ES-I3 (cell line): ENCODE data around the gene CHST8.

Experiments used
- H3K36me3 ChIP-seq: 2 replicates; pipeline ENCODE4 v1.6.1; 2013; ENCODE audit warnings: mild to moderate bottlenecking, low read length, control low read depth, moderate library complexity; ENCODE audit not compliant: insufficient read depth
- H3K4me1 ChIP-seq: 2 replicates; pipeline ENCODE4 v1.6.1; 2013; ENCODE audit warnings: mild to moderate bottlenecking, control low read depth, low read length; ENCODE audit not compliant: insufficient read depth
- H3K9ac ChIP-seq: 2 replicates; pipeline ENCODE4 v1.6.1; 2013; ENCODE audit warnings: low read depth, mild to moderate bottlenecking, low read length, moderate library complexity
- H3K9me3 ChIP-seq: 2 replicates; pipeline ENCODE4 v1.6.1; 2013; ENCODE audit warnings: mild to moderate bottlenecking, low read length, moderate library complexity; ENCODE audit not compliant: control insufficient read depth, insufficient read depth

The CHST8 gene

DNA sequence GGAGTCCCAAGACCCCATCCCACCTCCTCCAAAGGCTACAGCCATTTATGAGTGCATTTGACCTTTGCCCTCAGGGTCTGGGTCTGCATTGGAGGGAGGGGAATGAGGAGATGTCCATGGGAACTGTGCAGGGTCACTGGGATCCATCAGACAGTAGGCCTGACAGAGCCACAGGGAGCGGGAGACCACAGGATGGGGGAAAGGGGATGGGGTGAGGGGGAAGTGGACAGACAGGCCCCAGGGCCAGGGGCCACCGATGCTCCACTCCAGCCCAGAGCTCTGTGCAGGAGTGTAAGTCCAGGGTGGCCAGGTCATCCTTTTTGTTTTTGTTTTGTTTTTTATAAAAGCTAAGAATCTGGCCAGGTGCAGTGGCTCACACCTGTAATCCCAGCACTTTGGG lies 82.5 kb downstream of the CHST8 start:
- Histone ChIP-seq H3K9ac (no peak overlapping the region), H3K36me3 (no peaks in the 10 kb centered on the region), H3K4me1 (peaks cover 4% of the 10 kb centered on the region; the same call in 1 of the 2 replicates)

DNA sequence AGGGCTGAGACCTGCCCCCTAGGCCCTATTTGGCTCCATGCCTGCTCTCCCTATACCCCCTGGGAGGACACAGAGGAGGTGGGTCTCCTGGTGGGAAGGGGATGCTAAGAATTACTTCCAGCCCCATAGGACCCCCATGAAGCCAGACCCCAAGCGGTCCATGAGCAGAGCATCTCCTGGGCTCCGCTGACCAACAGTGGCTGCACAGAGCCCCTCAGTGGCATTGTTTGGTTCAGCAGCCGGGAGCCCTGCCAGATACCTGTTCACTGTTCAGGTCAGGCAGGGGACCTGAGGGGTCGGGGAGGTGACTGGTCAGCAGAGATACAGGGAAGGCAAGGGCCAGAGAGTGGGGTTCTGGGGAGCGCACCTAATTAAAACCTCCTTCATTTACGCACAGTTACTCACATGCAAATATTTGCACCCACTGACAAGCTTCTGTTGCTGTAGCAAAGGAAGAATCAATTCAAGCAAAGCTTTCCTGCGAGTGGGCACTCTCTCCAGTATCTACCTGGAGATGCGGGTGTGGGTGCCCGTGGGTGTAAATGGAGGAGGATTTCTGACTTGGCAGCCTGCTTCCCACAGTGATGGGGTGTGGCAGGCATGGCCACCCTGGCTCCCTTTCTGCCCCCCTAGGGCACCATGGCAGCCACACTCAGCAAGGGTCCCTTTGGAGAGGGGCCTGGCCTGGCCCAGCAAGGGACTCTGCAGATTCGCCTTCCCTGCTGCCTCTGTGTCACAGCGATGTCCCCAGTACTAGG lies 83.5 kb downstream of the CHST8 start:
- 0 out of 2 replicates have a peak, but pooled peaks cover 3% of the 10 kb centered on the region for H3K9me3 ChIP-seq
- peaks cover 4% of the 10 kb centered on the region; the same call in 1 of the 2 replicates for H3K4me1 ChIP-seq
- H3K36me3 ChIP-seq, result no peaks in the 10 kb centered on the region

More for the DNA sequence above, 82.5 kb downstream of the CHST8 start:
- no peaks in the 10 kb centered on the region for H3K9me3 ChIP-seq

DNA sequence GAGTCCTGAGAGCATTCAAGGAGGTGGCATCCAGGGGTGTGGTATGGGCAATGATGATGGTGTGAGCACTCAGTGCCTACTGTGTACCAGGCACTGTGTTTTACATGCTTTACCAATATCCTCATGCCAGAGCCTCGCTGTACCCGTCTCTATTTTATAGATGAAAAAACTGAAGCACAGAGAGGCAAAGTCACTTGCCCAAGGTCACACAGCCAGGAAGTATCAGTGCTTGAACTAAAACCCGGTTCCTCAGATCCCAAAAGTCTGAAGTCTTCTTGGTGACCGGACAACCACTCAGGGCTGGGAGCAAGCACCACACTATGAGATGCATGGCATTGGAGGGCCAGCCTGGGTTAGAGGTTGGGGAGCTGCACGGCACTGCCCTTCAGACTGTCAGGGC lies 84.1 kb downstream of the CHST8 start:
- H3K4me1 ChIP-seq, result peaks cover 4% of the 10 kb centered on the region; the same call in 1 of the 2 replicates
- no peak overlapping the region for H3K9ac ChIP-seq
- H3K9me3 ChIP-seq, result 0 out of 2 replicates have a peak, but pooled peaks cover 3% of the 10 kb centered on the region
- no peaks in the 10 kb centered on the region for H3K36me3 ChIP-seq

More for the DNA sequence above, 83.5 kb downstream of the CHST8 start:
- no peak overlapping the region for H3K9ac ChIP-seq

DNA sequence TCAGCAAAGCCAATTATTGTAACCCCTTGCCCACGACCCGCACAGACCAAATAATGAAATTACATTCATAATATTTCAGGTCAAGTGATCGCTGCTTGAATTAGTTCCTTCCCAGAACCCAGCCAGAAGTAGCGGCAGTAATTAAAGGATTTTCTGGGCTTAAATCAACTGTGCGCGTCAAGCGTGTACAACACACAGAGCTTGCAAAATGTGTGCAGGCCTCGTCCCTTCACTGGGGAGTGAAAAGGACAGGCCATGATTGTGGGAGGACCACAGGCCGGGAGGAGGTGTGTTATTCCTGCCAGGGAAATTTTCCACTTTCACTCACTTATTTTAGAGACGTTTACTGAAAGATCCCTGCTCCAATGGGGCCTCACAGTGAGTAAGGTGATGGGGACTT lies 84.9 kb downstream of the CHST8 start:
- H3K9me3 ChIP-seq, result 0 out of 2 replicates have a peak, but pooled peaks cover 3% of the 10 kb centered on the region
- no peak overlapping the region for H3K9ac ChIP-seq
- no peaks in the 10 kb centered on the region for H3K36me3 ChIP-seq
- H3K4me1 ChIP-seq, result peaks cover 4% of the 10 kb centered on the region; the same call in 1 of the 2 replicates

DNA sequence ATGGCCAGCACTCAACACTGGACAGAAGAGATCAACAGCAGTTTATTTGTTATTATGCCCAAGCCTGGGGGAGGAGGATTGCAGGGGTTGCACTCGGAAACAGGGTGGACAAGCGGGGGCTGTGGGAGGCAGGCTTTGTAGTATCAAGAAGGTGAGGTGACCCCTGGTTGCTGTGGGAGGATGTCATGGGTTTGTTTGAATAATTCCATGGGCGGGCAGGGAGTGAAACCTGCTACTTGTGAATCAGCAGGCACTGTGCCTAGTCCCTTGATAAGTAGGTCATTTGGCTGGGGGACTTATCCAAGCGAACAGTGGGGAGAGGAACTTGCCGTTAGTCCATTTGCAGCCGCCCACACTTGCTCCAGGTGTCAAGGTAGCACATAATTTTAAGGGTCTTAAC lies 90.5 kb downstream of the CHST8 start:
- Histone ChIP-seq H3K9ac (no peak overlapping the region), H3K4me1 (no peaks in the 10 kb centered on the region), H3K36me3 (no peaks in the 10 kb centered on the region), H3K9me3 (0 out of 2 replicates have a peak, but pooled peaks cover 3% of the 10 kb centered on the region)

DNA sequence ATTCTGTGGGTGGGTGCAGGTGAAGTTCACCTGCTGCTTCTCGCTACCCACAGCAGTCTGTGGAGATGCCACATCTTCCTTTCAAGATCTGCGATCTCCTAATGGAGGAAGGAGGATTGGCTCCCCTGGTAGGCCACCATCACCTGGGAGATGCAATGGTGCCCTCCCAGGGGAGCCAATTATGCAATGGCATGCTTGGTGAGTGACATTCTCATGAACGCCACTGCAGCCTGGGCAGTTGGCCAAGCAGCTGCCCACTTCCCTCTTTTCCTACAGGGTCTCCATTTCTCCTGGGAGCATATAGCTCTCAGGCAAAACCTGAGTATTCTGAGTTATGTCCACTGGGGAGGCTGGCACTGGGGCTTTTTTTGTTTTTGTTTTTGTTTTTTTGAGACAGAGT lies 91.4 kb downstream of the CHST8 start:
- H3K9ac ChIP-seq, result no peak overlapping the region
- H3K9me3 ChIP-seq, result 0 out of 2 replicates have a peak, but pooled peaks cover 3% of the 10 kb centered on the region
- H3K4me1 ChIP-seq, result no peaks in the 10 kb centered on the region
- H3K36me3 ChIP-seq, result no peaks in the 10 kb centered on the region

DNA sequence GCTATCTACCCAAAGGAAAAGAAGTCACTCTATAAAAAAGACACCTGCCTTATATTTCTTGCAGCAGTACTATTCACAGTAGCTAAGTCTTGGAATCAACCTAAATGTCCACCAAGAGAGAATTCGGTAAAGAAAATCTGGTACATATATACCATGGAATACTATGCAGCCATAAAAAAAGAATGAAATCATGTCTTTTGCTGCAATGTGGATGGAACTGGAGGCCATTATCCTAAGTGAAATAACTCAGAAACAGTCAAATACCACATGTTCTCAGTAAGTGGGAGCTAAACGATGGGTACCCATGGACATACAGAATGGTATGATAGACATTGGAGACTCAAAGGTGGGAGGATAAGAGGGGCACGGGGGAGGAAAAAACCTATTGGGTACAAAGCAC lies 92.4 kb downstream of the CHST8 start:
- Histone ChIP-seq H3K9ac (no peak overlapping the region), H3K9me3 (0 out of 2 replicates have a peak, but pooled peaks cover 3% of the 10 kb centered on the region), H3K36me3 (no peaks in the 10 kb centered on the region), H3K4me1 (no peaks in the 10 kb centered on the region)

DNA sequence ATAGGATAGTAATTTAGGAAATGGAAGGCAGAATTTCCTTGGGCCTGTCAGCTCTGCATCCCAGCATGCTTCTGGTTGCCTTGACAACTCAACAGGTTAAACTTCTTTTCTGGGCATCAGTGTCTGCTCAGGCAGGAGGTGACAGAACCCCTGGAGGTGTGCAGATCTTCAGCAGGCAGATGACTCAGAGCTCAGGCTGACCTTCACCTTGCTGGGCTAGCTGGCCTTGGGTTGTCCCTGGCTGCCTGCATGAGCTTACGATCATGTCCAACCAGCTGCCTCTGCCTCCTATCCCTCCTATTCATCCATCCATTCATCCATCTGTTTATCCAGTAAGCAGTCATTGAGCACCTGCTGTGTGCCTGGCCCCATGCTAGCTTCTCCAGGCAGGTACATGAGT lies 93.7 kb downstream of the CHST8 start:
- Histone ChIP-seq H3K9me3 (no peaks in the 10 kb centered on the region), H3K36me3 (no peaks in the 10 kb centered on the region), H3K4me1 (no peaks in the 10 kb centered on the region), H3K9ac (no peak overlapping the region)

GRCh38 chr19:33717878-33718277 lies 96.1 kb downstream of the CHST8 start:
- Histone ChIP-seq H3K4me1 (no peaks in the 10 kb centered on the region), H3K9ac (no peak overlapping the region), H3K36me3 (no peaks in the 10 kb centered on the region), H3K9me3 (no peaks in the 10 kb centered on the region)

DNA sequence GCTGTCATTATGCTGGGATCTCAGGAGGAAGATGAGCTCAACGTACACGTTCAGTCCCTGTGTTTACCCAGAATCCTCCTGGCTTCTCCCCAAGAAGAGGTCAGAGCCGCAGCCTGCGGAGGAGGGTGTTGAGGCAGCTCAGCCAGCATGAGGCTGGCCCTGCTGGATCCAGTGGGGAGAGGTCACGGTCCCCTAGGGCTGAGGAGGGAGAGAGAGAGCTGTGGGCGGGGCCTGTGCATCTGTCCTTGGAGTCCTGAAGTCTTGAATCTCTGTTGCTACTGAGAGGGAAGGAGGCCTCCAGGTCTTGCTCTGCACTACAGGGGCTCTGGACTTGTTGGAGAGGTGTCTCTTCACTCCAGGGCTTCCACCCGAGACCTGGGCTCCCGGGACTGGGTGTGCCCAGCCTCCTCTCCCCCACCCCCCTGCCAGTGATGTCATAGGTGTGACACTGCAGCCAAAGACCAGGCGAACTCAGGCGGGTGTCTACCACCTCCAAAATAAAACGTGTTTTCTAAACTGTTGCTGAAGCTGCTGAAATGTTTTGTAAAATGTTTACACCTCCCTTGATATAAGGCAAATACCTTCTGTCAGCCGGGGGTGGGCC lies 97.0 kb downstream of the CHST8 start:
- Histone ChIP-seq H3K9me3 (no peaks in the 10 kb centered on the region), H3K9ac (no peak overlapping the region), H3K36me3 (no peaks in the 10 kb centered on the region), H3K4me1 (no peaks in the 10 kb centered on the region)

GRCh38 chr19:33719366-33720154 lies 97.8 kb downstream of the CHST8 start:
- Histone ChIP-seq H3K9me3 (no peaks in the 10 kb centered on the region), H3K9ac (no peak overlapping the region), H3K4me1 (no peaks in the 10 kb centered on the region), H3K36me3 (no peaks in the 10 kb centered on the region)

DNA sequence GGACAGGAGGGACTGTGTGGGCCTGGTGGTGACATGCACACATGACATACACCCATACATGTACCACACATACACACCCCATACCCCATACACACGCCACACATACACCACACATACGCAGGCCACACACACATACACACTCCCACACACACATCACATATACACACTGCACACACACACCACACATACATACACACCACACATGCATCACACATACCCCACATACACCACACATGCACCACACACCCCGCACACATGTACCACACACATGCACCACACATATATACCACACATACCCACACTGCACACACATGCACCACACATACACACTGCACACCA lies 98.4 kb downstream of the CHST8 start:
- Histone ChIP-seq H3K4me1 (no peaks in the 10 kb centered on the region), H3K9ac (no peak overlapping the region), H3K9me3 (no peaks in the 10 kb centered on the region), H3K36me3 (no peaks in the 10 kb centered on the region)

- Histone ChIP-seq H3K9me3 (no peaks in the 10 kb centered on the region), H3K36me3 (no peaks in the 10 kb centered on the region), H3K9ac (no peak overlapping the region), H3K4me1 (no peaks in the 10 kb centered on the region)
Observed at GRCh38 chr19:33720691-33721682, 99.2 kb downstream of the CHST8 start.
